Measurements from ENCODE around the gene UCK2. TPM values are rescaled to one million over a fixed set of nuclear protein-coding genes. Genes with fewer than 3 reads are reported as not detected.

UCK2 gene
- total RNA-seq, 2 experiments from 2014 or later = 66.5 to 72.2 TPM

DNA sequence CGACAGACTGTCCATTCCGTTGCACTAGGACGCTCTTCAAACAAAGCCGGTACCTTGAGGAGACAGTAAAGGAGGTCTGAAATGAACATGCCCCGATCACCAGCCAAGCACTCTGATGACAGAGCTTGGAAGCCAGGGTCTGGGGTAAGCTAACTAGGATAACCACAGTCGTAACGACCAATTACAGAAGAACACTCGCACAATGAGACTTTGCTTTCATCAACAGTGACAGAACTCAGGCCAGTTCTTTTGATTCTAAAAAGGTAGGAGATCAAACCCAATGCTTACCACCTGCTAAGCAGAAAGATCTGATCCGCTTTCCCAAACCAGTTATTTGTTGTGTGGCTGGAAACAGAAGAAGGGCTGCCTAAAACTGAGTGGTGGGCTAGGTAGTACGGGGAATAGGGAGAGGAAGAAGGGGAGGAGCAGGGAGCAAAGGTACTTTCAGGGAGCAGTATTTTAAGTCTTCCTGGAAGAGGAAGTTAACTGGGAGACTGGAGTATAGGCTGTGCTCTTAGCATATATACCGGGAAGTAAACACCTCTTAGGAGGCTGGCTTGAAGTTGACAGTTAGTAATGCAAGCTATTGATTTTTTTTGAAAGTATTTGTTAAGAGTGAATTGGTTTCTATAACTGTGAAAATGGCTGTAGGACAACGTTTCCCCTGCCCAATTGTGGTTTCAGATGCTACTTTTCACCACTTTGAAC, 38.4 kb downstream of the UCK2 start:
- Mint-ChIP-seq H3K27ac (no peak overlapping the region), H3K4me3 (no peak overlapping the region), H3K4me1 (ENCODE audit: low read depth) (peaks cover 14% of the 10 kb centered on the region), H3K9me3 (no peaks in the 10 kb centered on the region), H3K27me3 (no peaks in the 10 kb centered on the region), H3K36me3 (ENCODE audit: low read depth) (peaks cover 12% of the 10 kb centered on the region)
- no peak for TF ChIP-seq CTCF (IDR thresholded peaks at IDR 0.05)
- intact Hi-C loops (cut with micrococcal nuclease) = no loop called here
- ATAC-seq (no peak), DNase-seq (no peak)
- CTCF ChIA-PET = interaction anchor here (0.6 kb wide), 1 partner anchor 497 kb away, joined by 4 read pairs; no protein-coding TSS in a partner anchor
- POLR2A ChIA-PET = interaction anchor here (0.6 kb wide), 1 partner anchor 94 kb away, joined by 3 read pairs; no protein-coding TSS in a partner anchor

GRCh38 chr1:165869343-165869742, 41.9 kb downstream of the UCK2 start:
- Mint-ChIP-seq H3K4me1 (ENCODE audit: low read depth) (peaks cover 33% of the 10 kb centered on the region), H3K9me3 (no peaks in the 10 kb centered on the region), H3K36me3 (ENCODE audit: low read depth) (peaks cover 13% of the 10 kb centered on the region), H3K27ac (no peak overlapping the region), H3K27me3 (peaks cover 2% of the 10 kb centered on the region), H3K4me3 (no peak overlapping the region)
- ATAC-seq = no peak
- ChIA-PET CTCF (no interaction called here), POLR2A (no interaction called here)
- no peak for TF ChIP-seq CTCF (IDR thresholded peaks at IDR 0.05)
- intact Hi-C loops (cut with micrococcal nuclease) = no loop called here
- DNase-seq = no peak

DNA sequence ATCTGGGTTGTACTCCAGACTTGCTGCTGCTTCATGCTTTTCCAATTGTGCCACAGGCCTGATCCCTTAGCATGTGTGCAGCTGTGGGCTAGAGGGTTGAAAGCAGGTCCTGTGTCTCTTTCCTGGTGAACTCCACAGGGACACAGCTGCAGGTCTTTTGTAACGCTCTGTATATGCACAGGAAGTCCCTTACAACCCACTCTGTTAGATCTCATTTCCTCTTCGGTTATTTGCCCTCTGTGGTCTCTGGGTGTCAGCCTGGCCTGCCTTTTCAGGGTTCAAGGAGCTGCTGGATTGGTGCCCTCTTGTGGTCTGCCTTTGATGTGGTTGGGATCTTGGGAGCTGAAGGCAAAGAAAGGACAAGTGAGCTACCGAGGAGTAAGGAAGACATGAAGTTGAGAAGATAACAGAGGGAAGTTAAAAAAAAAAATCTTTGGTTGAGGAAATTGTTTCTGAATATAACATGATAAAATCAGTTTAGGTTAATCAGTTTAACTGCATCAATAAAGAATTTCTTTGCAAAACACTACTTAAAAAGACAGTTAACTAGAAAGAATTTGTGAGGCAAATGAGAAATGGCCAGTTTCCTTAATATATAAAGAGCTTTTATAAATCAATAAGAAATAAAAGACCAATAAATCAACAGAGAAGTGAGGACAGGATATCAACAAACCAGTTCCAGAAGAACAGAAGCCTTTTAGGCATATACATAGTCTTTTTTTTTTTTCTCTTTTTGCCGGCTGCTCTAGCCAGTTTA, 44.1 kb downstream of the UCK2 start:
- DNase-seq (peak; percentile 72), ATAC-seq (peak; percentile 85)
- Mint-ChIP-seq H3K27ac (peak overlapping the region; percentile 18), H3K4me1 (ENCODE audit: low read depth) (peaks cover 44% of the 10 kb centered on the region), H3K4me3 (no peak overlapping the region), H3K9me3 (no peaks in the 10 kb centered on the region), H3K27me3 (peaks cover 3% of the 10 kb centered on the region), H3K36me3 (ENCODE audit: low read depth) (peaks cover 7% of the 10 kb centered on the region)
- ChIA-PET CTCF (interaction anchor here (0.6 to 2.4 kb wide), 7 partner anchors 9 to 102 kb away, joined by 3 to 7 read pairs (median 3); partner anchors contain the start of gene TMCO1), POLR2A (interaction anchor here (0.7 kb wide), 1 partner anchor 12 kb away, joined by 6 read pairs; no protein-coding TSS in a partner anchor)
- intact Hi-C loops (cut with micrococcal nuclease) = loop anchor here (10.0 kb wide), 1 partner anchor 107 kb away; the partner anchor contains the start of gene TMCO1
- peak; percentile 16 for TF ChIP-seq CTCF (IDR thresholded peaks at IDR 0.05)

GRCh38 chr1:165873481-165873880, 46.1 kb downstream of the UCK2 start:
- intact Hi-C loops (cut with micrococcal nuclease) = loop anchor here (10.0 kb wide), 1 partner anchor 109 kb away; the partner anchor contains the start of gene TMCO1
- no peak for DNase-seq
- Mint-ChIP-seq H3K4me1 (ENCODE audit: low read depth) (peaks cover 50% of the 10 kb centered on the region), H3K27ac (no peak overlapping the region), H3K36me3 (ENCODE audit: low read depth) (peaks cover 17% of the 10 kb centered on the region), H3K9me3 (peaks cover 2% of the 10 kb centered on the region), H3K4me3 (no peak overlapping the region), H3K27me3 (peaks cover 5% of the 10 kb centered on the region)
- TF ChIP-seq CTCF (IDR thresholded peaks at IDR 0.05) = no peak
- ChIA-PET POLR2A (no interaction called here), CTCF (interaction anchor here (2.4 kb wide), 1 partner anchor 12 kb away, joined by 7 read pairs; no protein-coding TSS in a partner anchor)
- no peak for ATAC-seq
